HCT116 (cell line): ENCODE data around the gene MXRA8.

Experiments used
- CEBPB ChIP-seq: IDR thresholded peaks from 2 replicates; pipeline ENCODE4 v1.6.1; 2012; ENCODE audit warnings: low read depth
- CTCF ChIP-seq, 3 experiments: fragments of 200-600 bp in 1 of 3; sonication (generic) in 1 of 3; IDR thresholded peaks in 2 of 3; conservative IDR thresholded peaks in 1 of 3; 2 replicates each; pipeline ENCODE4 v1.5.1; 2012 to 2017; ENCODE audit warnings: low read depth in 2 of 3, low read length in 2 of 3, antibody characterized with exemption in 1 of 3, borderline replicate concordance in 1 of 3, control low read depth in 1 of 3, mild to moderate bottlenecking in 1 of 3, mixed read lengths in 1 of 3, mixed run types in 1 of 3, moderate library complexity in 1 of 3; ENCODE audit not compliant: insufficient read depth in 1 of 3
- EZH2phosphoT487 ChIP-seq: fragments of 200-600 bp; IDR thresholded peaks from 2 replicates; pipeline ENCODE4 v1.6.1; 2018; ENCODE audit warnings: antibody characterized with exemption, borderline replicate concordance
- JUND ChIP-seq: IDR thresholded peaks from 2 replicates; pipeline ENCODE4 v1.6.1; 2012
- MAX ChIP-seq: IDR thresholded peaks from 2 replicates; pipeline ENCODE4 v1.6.1; 2012
- POLR2A ChIP-seq: IDR thresholded peaks from 2 replicates; pipeline ENCODE4 v1.7.0; 2011; ENCODE audit warnings: borderline replicate concordance; ENCODE audit not compliant: insufficient read depth, insufficient read length; ENCODE audit errors: extremely low read depth
- POLR2AphosphoS5 ChIP-seq: IDR thresholded peaks from 2 replicates; pipeline ENCODE4 v1.6.1; 2011; ENCODE audit warnings: mild to moderate bottlenecking, low read depth, low read length, moderate library complexity
- REST ChIP-seq: IDR thresholded peaks from 2 replicates; pipeline ENCODE4 v1.6.1; 2012; ENCODE audit warnings: low read depth
- TCF7L2 ChIP-seq: IDR thresholded peaks from 2 replicates; pipeline ENCODE4 v1.7.0; 2011; ENCODE audit warnings: borderline replicate concordance, inconsistent platforms; ENCODE audit not compliant: insufficient read depth, insufficient read length; ENCODE audit errors: extremely low read depth
- ZNF274 ChIP-seq: fragments of 200-500 bp; sonication (Bioruptor generic); IDR thresholded peaks from 2 replicates; pipeline ENCODE4 v1.6.1; 2014; ENCODE audit warnings: mild to moderate bottlenecking, low read depth, low read length, inconsistent platforms

GRCh38 chr1:1393428-1393827 is 35.1 kb upstream of the MXRA8 start:
- TF ChIP-seq CEBPB, result no peak
- TF ChIP-seq POLR2A, result no peak
- TF ChIP-seq EZH2phosphoT487, result no peak
- TF ChIP-seq MAX, result no peak
- no peak for TF ChIP-seq CTCF (IDR thresholded peaks at IDR 0.05 in 2 of 3, conservative IDR thresholded peaks at IDR 0.05 in 1 of 3; ENCODE audit: borderline replicate concordance in 1 of 3, insufficient read depth in 1 of 3, low read depth in 2 of 3, low read length in 2 of 3)
- TF ChIP-seq ZNF274, result no peak
- TF ChIP-seq POLR2AphosphoS5, result no peak
- TF ChIP-seq REST, result no peak
- no peak for TF ChIP-seq JUND
- TF ChIP-seq TCF7L2, result no peak
